ENCODE results near the gene PPP1R12B.

- TF ChIP-seq STAT1 (IDR thresholded peaks at IDR 0.05; ENCODE audit: unreplicated experiment) (no peak), CREB1 (CRISPR knock-in tag; IDR thresholded peaks at IDR 0.05; ENCODE audit: low read depth) (no peak), CTCF (conservative IDR thresholded peaks at IDR 0.05; ENCODE audit: low read depth in 2 of 2) (no peak)
Observed at GRCh38 chr1:202319381-202320080, 29.0 kb upstream of the PPP1R12B start.
